HL-60/S4 (cell line): ENCODE measurements around the gene WFIKKN1.

ENCODE experiments used
- in situ Hi-C: fragments of 300-500 bp; cut with MboI; formaldehyde crosslinking; loops from 2 replicates; pipeline ENCODE4 v1.14.3; 2022; ENCODE audit warnings: low sequenced_read_pairs

Gene WFIKKN1

GRCh38 chr16:651844-652243 is 21.1 kb downstream of the WFIKKN1 start:
- in situ Hi-C loops = no loop called here

GRCh38 chr16:652454-653305 is 21.9 kb downstream of the WFIKKN1 start:
- in situ Hi-C loops = no loop called here

GRCh38 chr16:654034-654433 is 23.2 kb downstream of the WFIKKN1 start:
- in situ Hi-C loops = no loop called here

- in situ Hi-C loops = no loop called here
These were observed 26.7 kb downstream of the WFIKKN1 start for GRCh38 chr16:657487-657886.

- in situ Hi-C loops = no loop called here
These were observed 28.1 kb downstream of the WFIKKN1 start for GRCh38 chr16:658679-659571.

GRCh38 chr16:659618-660017 is 28.8 kb downstream of the WFIKKN1 start:
- in situ Hi-C loops = loop anchor here (10.0 kb wide), 1 partner anchor 265 kb away; the partner anchor contains the start of gene NME4

- in situ Hi-C loops = loop anchor here (10.0 kb wide), 1 partner anchor 265 kb away; the partner anchor contains the start of gene NME4
These were observed 29.3 kb downstream of the WFIKKN1 start for GRCh38 chr16:660132-660458.

- in situ Hi-C loops = loop anchor here (10.0 kb wide), 1 partner anchor 266 kb away; the partner anchor contains the start of gene NME4
These were observed 29.8 kb downstream of the WFIKKN1 start for GRCh38 chr16:660459-661183.

GRCh38 chr16:661184-661821 is 30.5 kb downstream of the WFIKKN1 start:
- in situ Hi-C loops = loop anchor here (10.0 kb wide), 1 partner anchor 267 kb away; the partner anchor contains the start of gene NME4

GRCh38 chr16:662095-662494 is 31.3 kb downstream of the WFIKKN1 start:
- in situ Hi-C loops = loop anchor here (10.0 kb wide), 1 partner anchor 267 kb away; the partner anchor contains the start of gene NME4

- in situ Hi-C loops = loop anchor here (10.0 kb wide), 1 partner anchor 268 kb away; the partner anchor contains the start of gene NME4
These were observed 31.8 kb downstream of the WFIKKN1 start for GRCh38 chr16:662597-662996.

- in situ Hi-C loops = loop anchor here (10.0 kb wide), 1 partner anchor 272 kb away; the partner anchor contains the start of gene NME4
These were observed 35.8 kb downstream of the WFIKKN1 start for GRCh38 chr16:666572-666971.

GRCh38 chr16:667113-667779 is 36.5 kb downstream of the WFIKKN1 start:
- in situ Hi-C loops = loop anchor here (10.0 kb wide), 1 partner anchor 272 kb away; the partner anchor contains the start of gene NME4

- in situ Hi-C loops = loop anchor here (10.0 kb wide), 1 partner anchor 273 kb away; the partner anchor contains the start of gene NME4
These were observed 37.2 kb downstream of the WFIKKN1 start, which contains the start of gene RHOT2 for GRCh38 chr16:667780-668518. TSS of gene RHOT2 (plus strand) at chr16:668132. CDS start at chr16:668200, 68 bp downstream.

GRCh38 chr16:668519-669171 is 37.9 kb downstream of the WFIKKN1 start:
- in situ Hi-C loops = loop anchor here (10.0 kb wide), 1 partner anchor 274 kb away; the partner anchor contains the start of gene NME4

GRCh38 chr16:669666-670065 is 38.9 kb downstream of the WFIKKN1 start:
- in situ Hi-C loops = loop anchor here (10.0 kb wide), 1 partner anchor 275 kb away; the partner anchor contains the start of gene NME4

GRCh38 chr16:670485-671352 is 39.9 kb downstream of the WFIKKN1 start:
- in situ Hi-C loops = no loop called here
